ENCODE data around the gene NOX3. TPM values are rescaled to one million over a fixed set of nuclear protein-coding genes. Genes with fewer than 3 reads are reported as not detected.

NOX3 gene
- total RNA-seq, 1 donor from 2014 or later = not detected

DNA sequence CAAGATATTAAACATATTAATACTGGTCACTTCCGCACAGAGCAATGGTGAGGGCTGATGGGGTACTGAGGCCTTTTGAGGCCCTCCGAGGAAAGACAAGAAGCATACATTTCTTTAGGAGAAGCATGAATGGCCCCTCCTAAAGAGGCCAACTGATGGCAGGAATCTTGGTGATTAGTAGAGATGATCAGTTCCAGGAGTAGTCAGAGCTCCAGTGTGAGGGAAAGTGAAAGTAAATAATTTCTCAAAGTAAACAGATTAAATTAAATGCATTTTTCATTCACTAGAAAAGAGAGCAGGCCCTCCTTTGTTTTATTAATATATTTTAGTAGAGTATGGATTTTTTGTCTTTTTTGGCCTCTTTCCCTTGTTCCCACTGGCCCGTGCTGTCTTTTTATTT lies 38.2 kb downstream of the NOX3 start:
- Mint-ChIP-seq H3K36me3 (ENCODE audit: low read depth) (no peaks in the 10 kb centered on the region), H3K27ac (peak overlapping the region; percentile 96), H3K4me3 (ENCODE audit: low read depth) (peak overlapping the region; percentile 61), H3K4me1 (ENCODE audit: low read depth) (peaks cover 45% of the 10 kb centered on the region), H3K9me3 (no peaks in the 10 kb centered on the region), H3K27me3 (ENCODE audit: low read depth) (no peaks in the 10 kb centered on the region)
- DNase-seq (ENCODE audit: low spot score) = no peak
- intact Hi-C loops (cut with micrococcal nuclease) = loop anchor here (5.0 to 10.0 kb wide), 7 partner anchors 70 to 1367 kb away; partner anchors contain the start of gene SCAF8

DNA sequence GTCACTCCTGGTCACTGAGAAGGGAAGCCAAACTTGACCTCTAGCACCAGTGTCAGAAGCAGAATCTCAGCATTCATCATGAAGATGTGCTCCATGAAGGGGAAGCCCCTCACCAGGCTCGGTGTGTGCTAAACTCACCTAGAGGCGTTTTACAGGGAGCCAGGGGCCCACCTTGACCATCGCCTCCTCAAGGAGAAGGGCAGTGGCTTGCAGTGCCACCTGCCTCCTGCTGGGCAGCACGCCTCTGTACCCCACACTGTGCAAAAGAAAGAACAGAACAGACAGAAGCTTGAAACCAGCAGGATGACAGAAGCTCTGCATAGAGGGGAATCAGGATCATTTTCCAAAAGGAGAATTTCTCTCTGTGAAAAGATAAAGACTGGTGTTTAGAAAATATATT lies 39.7 kb downstream of the NOX3 start:
- no peaks in the 10 kb centered on the region for H3K27me3 Mint-ChIP-seq (ENCODE audit: low read depth)
- H3K4me3 Mint-ChIP-seq (ENCODE audit: low read depth) = no peak overlapping the region
- H3K4me1 Mint-ChIP-seq (ENCODE audit: low read depth) = peaks cover 38% of the 10 kb centered on the region
- intact Hi-C loops (cut with micrococcal nuclease) = loop anchor here (5.0 to 10.0 kb wide), 7 partner anchors 69 to 1369 kb away; partner anchors contain the start of gene SCAF8
- H3K9me3 Mint-ChIP-seq = no peaks in the 10 kb centered on the region
- DNase-seq (ENCODE audit: low spot score) = no peak
- H3K36me3 Mint-ChIP-seq (ENCODE audit: low read depth) = no peaks in the 10 kb centered on the region
- no peak overlapping the region for H3K27ac Mint-ChIP-seq

DNA sequence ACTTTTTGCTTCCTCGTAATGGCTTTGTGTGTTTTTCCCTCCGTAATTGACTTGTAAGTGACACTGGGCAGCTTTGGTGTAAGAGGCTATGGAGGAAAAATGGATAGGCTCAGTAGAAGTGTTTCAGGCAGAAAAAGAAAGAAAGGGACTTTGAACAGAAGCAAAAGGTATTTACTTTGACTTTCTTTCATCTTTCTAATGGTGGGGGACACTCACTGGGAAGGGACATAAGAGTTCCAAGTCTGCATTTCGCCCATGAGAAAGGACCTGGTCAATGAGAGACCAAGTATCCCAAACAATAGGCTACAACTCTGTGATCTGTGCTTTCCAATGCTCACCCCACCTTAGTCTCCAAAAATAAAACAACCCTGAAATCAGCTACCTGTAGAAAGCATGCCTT lies 41.6 kb downstream of the NOX3 start:
- H3K27me3 Mint-ChIP-seq (ENCODE audit: low read depth) = no peaks in the 10 kb centered on the region
- H3K4me1 Mint-ChIP-seq (ENCODE audit: low read depth) = peaks cover 22% of the 10 kb centered on the region
- intact Hi-C loops (cut with micrococcal nuclease) = loop anchor here (10.0 kb wide), 1 partner anchor 1371 kb away; no protein-coding TSS in a partner anchor
- H3K4me3 Mint-ChIP-seq (ENCODE audit: low read depth) = no peak overlapping the region
- no peaks in the 10 kb centered on the region for H3K9me3 Mint-ChIP-seq
- no peaks in the 10 kb centered on the region for H3K36me3 Mint-ChIP-seq (ENCODE audit: low read depth)
- no peak overlapping the region for H3K27ac Mint-ChIP-seq
- no peak for DNase-seq (ENCODE audit: low spot score)

GRCh38 chr6:155412335-155412734 lies 43.3 kb downstream of the NOX3 start:
- no peaks in the 10 kb centered on the region for H3K36me3 Mint-ChIP-seq (ENCODE audit: low read depth)
- no peaks in the 10 kb centered on the region for H3K9me3 Mint-ChIP-seq
- intact Hi-C loops (cut with micrococcal nuclease) = loop anchor here (10.0 kb wide), 1 partner anchor 1372 kb away; no protein-coding TSS in a partner anchor
- no peak overlapping the region for H3K27ac Mint-ChIP-seq
- DNase-seq (ENCODE audit: low spot score) = no peak
- peaks cover 5% of the 10 kb centered on the region for H3K4me1 Mint-ChIP-seq (ENCODE audit: low read depth)
- no peak overlapping the region for H3K4me3 Mint-ChIP-seq (ENCODE audit: low read depth)
- H3K27me3 Mint-ChIP-seq (ENCODE audit: low read depth) = no peaks in the 10 kb centered on the region

DNA sequence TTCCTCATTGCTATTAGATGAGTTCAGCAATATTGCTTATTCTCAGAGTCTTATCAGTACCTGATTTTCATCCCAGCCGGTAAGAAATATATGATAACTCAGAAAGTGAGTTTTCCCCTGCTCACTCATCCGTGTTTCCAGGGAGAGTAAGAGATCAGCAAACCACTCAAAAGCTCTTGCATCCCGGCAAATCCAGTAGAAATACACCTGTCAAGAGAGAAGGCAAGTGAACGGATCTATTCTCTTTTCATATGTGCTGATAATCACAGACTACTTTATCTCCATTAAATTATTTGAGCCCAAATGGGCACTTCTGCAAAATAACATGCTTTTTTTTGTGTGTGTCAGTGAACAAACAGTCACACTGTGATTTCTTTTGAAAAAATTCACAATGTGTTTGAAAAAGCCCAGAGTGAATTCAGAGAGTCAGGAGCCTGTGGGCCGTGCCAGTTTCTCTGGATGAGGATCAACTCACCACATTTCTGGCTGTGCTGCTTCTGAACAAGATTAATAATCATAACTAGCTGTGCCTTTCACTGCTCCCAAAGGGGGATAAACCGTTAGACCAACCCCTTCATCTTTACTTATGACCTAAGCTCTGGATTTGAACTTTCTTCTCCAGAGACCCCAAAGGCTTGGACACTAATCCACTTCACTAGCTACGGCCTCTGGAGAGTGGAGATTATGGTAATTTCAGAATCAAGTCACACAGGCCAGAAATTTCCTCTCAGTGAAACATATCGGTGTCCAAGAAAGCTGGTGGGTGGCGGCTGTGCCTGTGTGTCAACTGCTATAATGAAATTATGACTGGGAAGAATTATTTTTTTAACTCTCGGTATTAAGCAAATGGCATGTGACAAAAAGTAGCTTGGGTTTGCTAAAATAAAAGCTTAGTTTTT lies 44.2 kb downstream of the NOX3 start:
- Mint-ChIP-seq H3K4me1 (ENCODE audit: low read depth) (peaks cover 1% of the 10 kb centered on the region), H3K27ac (no peak overlapping the region), H3K27me3 (ENCODE audit: low read depth) (no peaks in the 10 kb centered on the region), H3K36me3 (ENCODE audit: low read depth) (no peaks in the 10 kb centered on the region), H3K9me3 (no peaks in the 10 kb centered on the region), H3K4me3 (ENCODE audit: low read depth) (no peak overlapping the region)
- intact Hi-C loops (cut with micrococcal nuclease) = loop anchor here (10.0 kb wide), 1 partner anchor 1373 kb away; no protein-coding TSS in a partner anchor
- DNase-seq (ENCODE audit: low spot score) = no peak

DNA sequence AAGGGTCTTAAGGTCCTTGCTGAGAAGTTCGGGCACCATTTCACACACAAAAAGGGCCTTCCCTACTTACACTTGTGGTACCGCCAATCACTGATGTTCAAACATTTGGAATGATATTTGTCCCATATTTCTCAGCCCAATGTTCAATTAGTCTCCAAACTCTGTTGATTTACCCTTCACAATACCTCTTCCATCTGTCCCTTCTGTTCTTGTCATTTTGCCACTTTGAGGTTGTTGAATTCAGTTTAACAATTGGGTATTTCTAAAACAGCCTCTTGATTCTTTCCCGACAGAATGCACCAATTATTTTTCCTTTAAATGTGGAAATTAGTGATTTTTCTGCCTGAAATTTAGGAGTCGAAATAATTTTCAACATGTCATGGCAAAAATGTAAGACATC lies 46.2 kb downstream of the NOX3 start:
- H3K4me1 Mint-ChIP-seq (ENCODE audit: low read depth) = no peaks in the 10 kb centered on the region

GRCh38 chr6:155408981-155409380 lies 46.7 kb downstream of the NOX3 start:
- intact Hi-C loops (cut with micrococcal nuclease) = no loop called here
- H3K27ac Mint-ChIP-seq = no peak overlapping the region

More for the DNA sequence above, 46.2 kb downstream of the NOX3 start:
- Mint-ChIP-seq H3K4me3 (ENCODE audit: low read depth) (no peak overlapping the region), H3K27me3 (ENCODE audit: low read depth) (no peaks in the 10 kb centered on the region), H3K27ac (no peak overlapping the region), H3K9me3 (no peaks in the 10 kb centered on the region), H3K36me3 (ENCODE audit: low read depth) (no peaks in the 10 kb centered on the region)
- intact Hi-C loops (cut with micrococcal nuclease) = no loop called here
- DNase-seq (ENCODE audit: low spot score) = no peak

GRCh38 chr6:155408231-155408630 lies 47.4 kb downstream of the NOX3 start:
- Mint-ChIP-seq H3K4me3 (ENCODE audit: low read depth) (no peak overlapping the region), H3K4me1 (ENCODE audit: low read depth) (no peaks in the 10 kb centered on the region)

More at GRCh38 chr6:155408981-155409380, 46.7 kb downstream of the NOX3 start:
- DNase-seq (ENCODE audit: low spot score) = no peak
- Mint-ChIP-seq H3K9me3 (no peaks in the 10 kb centered on the region), H3K27me3 (ENCODE audit: low read depth) (no peaks in the 10 kb centered on the region), H3K4me3 (ENCODE audit: low read depth) (no peak overlapping the region), H3K36me3 (ENCODE audit: low read depth) (no peaks in the 10 kb centered on the region), H3K4me1 (ENCODE audit: low read depth) (no peaks in the 10 kb centered on the region)

GRCh38 chr6:155406801-155407200 lies 48.8 kb downstream of the NOX3 start:
- Mint-ChIP-seq H3K27me3 (ENCODE audit: low read depth) (peaks cover 2% of the 10 kb centered on the region), H3K27ac (no peak overlapping the region), H3K9me3 (no peaks in the 10 kb centered on the region), H3K4me3 (ENCODE audit: low read depth) (no peak overlapping the region), H3K4me1 (ENCODE audit: low read depth) (no peaks in the 10 kb centered on the region), H3K36me3 (ENCODE audit: low read depth) (no peaks in the 10 kb centered on the region)
- intact Hi-C loops (cut with micrococcal nuclease) = no loop called here
- no peak for DNase-seq (ENCODE audit: low spot score)

More at GRCh38 chr6:155408231-155408630, 47.4 kb downstream of the NOX3 start:
- Mint-ChIP-seq H3K36me3 (ENCODE audit: low read depth) (no peaks in the 10 kb centered on the region), H3K27ac (no peak overlapping the region), H3K27me3 (ENCODE audit: low read depth) (no peaks in the 10 kb centered on the region), H3K9me3 (no peaks in the 10 kb centered on the region)
- no peak for DNase-seq (ENCODE audit: low spot score)
- intact Hi-C loops (cut with micrococcal nuclease) = no loop called here

GRCh38 chr6:155404937-155405336 lies 50.7 kb downstream of the NOX3 start:
- peaks cover 2% of the 10 kb centered on the region for H3K27me3 Mint-ChIP-seq (ENCODE audit: low read depth)
- no peak for DNase-seq (ENCODE audit: low spot score)
- intact Hi-C loops (cut with micrococcal nuclease) = no loop called here
- no peak overlapping the region for H3K27ac Mint-ChIP-seq
- no peak overlapping the region for H3K4me3 Mint-ChIP-seq (ENCODE audit: low read depth)
- no peaks in the 10 kb centered on the region for H3K4me1 Mint-ChIP-seq (ENCODE audit: low read depth)
- H3K36me3 Mint-ChIP-seq (ENCODE audit: low read depth) = no peaks in the 10 kb centered on the region
- H3K9me3 Mint-ChIP-seq = no peaks in the 10 kb centered on the region

DNA sequence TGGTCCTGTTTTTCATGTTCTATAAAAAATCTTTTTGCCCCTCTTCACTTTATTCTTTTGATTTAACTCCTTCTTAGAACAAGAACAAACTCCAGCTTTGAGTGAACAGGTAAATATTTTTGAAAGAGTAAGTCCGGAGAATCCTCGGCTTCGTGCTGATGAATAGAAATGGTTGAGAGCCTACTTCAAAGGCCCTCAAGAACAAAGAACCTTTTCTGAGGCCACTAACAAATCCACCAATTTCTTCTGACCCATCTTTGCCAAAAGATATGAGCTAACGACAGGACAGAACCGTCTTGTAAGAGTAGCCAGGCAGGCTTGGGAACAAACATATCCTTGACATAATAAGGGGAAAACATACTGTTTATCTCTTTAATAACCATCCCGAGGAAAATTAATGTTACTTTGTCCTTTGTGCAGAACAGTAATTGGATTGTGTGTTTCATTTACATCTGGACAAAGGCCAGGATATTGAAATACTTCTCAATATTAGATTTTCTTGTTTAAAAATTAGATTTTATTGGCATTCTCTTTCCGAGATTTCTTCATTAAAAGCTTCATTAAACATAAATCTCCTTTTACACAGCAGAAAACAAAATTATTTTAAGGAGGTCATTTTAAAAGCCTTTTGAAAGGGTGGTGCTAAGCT lies 52.9 kb downstream of the NOX3 start:
- H3K4me1 Mint-ChIP-seq (ENCODE audit: low read depth) = no peaks in the 10 kb centered on the region
- no peak overlapping the region for H3K27ac Mint-ChIP-seq
- DNase-seq (ENCODE audit: low spot score) = no peak
- peaks cover 2% of the 10 kb centered on the region for H3K27me3 Mint-ChIP-seq (ENCODE audit: low read depth)
- H3K36me3 Mint-ChIP-seq (ENCODE audit: low read depth) = no peaks in the 10 kb centered on the region
- intact Hi-C loops (cut with micrococcal nuclease) = no loop called here
- H3K4me3 Mint-ChIP-seq (ENCODE audit: low read depth) = no peak overlapping the region
- H3K9me3 Mint-ChIP-seq = no peaks in the 10 kb centered on the region

- no peaks in the 10 kb centered on the region for H3K36me3 Mint-ChIP-seq (ENCODE audit: low read depth)
- H3K4me1 Mint-ChIP-seq (ENCODE audit: low read depth) = no peaks in the 10 kb centered on the region
- H3K9me3 Mint-ChIP-seq = no peaks in the 10 kb centered on the region
- H3K27me3 Mint-ChIP-seq (ENCODE audit: low read depth) = peaks cover 2% of the 10 kb centered on the region
- intact Hi-C loops (cut with micrococcal nuclease) = no loop called here
- no peak overlapping the region for H3K4me3 Mint-ChIP-seq (ENCODE audit: low read depth)
- DNase-seq (ENCODE audit: low spot score) = no peak
- H3K27ac Mint-ChIP-seq = no peak overlapping the region
Measured at GRCh38 chr6:155400654-155400965, 55.0 kb downstream of the NOX3 start.
